ENCODE data around the gene MC1R. TPM values are rescaled to one million over a fixed set of nuclear protein-coding genes. Genes with fewer than 3 reads are reported as not detected.

MC1R gene
- polyA plus RNA-seq, 1 donor: 9.4 TPM

Other genes with a start within 250 kb of the MC1R start
- gene CDK10, start 232.2 kb upstream of the MC1R start, polyA plus RNA-seq: 165 TPM
- 18.7 TPM for gene SPATA2L, start 217.2 kb upstream of the MC1R start, polyA plus RNA-seq
- gene VPS9D1, start 198.0 kb upstream of the MC1R start, polyA plus RNA-seq: 13.4 TPM
- gene ZNF276, start 197.3 kb upstream of the MC1R start, polyA plus RNA-seq: 35.7 TPM
- 23.3 TPM for gene FANCA, start 102.2 kb upstream of the MC1R start, polyA plus RNA-seq
- gene SPIRE2, start 90.4 kb upstream of the MC1R start, polyA plus RNA-seq: 55.2 TPM
- gene TCF25, start 45.3 kb upstream of the MC1R start, polyA plus RNA-seq: 129 TPM
- gene TUBB3, start 4.5 kb downstream of the MC1R start, polyA plus RNA-seq: 60.9 TPM
- 48.2 TPM for gene DEF8, start 29.9 kb downstream of the MC1R start, polyA plus RNA-seq
- gene DBNDD1, start 100.6 kb downstream of the MC1R start, polyA plus RNA-seq: 9.5 TPM
- gene PRDM7, start 158.5 kb downstream of the MC1R start, polyA plus RNA-seq: not detected